GF-D8 (cell line): ENCODE results near the gene ADAM22.
"Not testable (repeated sequence)": the region's sequence is repeated elsewhere in the genome, so short reads cannot be mapped to it uniquely, and the experiment has no call there.

Experiments
- DNase-seq: peaks from one replicate; lab custom pipeline; 2025; lab: John Stamatoyannopoulos, UW

ADAM22 gene

GRCh38 chr7:88111140-88111743 is 177.2 kb downstream of the ADAM22 start:
- peak; percentile 33 for DNase-seq

- no peak for DNase-seq
These were observed 178.0 kb downstream of the ADAM22 start for GRCh38 chr7:88111954-88112471.

GRCh38 chr7:88115258-88115796 is 181.3 kb downstream of the ADAM22 start:
- DNase-seq: no peak

GRCh38 chr7:88115816-88116215 is 181.8 kb downstream of the ADAM22 start:
- no peak for DNase-seq

GRCh38 chr7:88116235-88116795 is 182.3 kb downstream of the ADAM22 start:
- DNase-seq: no peak

- no peak for DNase-seq
These were observed 183.3 kb downstream of the ADAM22 start for GRCh38 chr7:88117325-88117724.

GRCh38 chr7:88121335-88121734 is 187.3 kb downstream of the ADAM22 start:
- DNase-seq: no peak

GRCh38 chr7:88127637-88128290 is 193.7 kb downstream of the ADAM22 start:
- no peak for DNase-seq

GRCh38 chr7:88132725-88133124 is 198.7 kb downstream of the ADAM22 start:
- no peak for DNase-seq

- DNase-seq: peak; percentile 12
These were observed 206.9 kb downstream of the ADAM22 start for GRCh38 chr7:88140947-88141346.

GRCh38 chr7:88141479-88141878 is 207.4 kb downstream of the ADAM22 start:
- no peak for DNase-seq

GRCh38 chr7:88141953-88142352 is 207.9 kb downstream of the ADAM22 start:
- no peak for DNase-seq

GRCh38 chr7:88146616-88147015 is 212.6 kb downstream of the ADAM22 start:
- no peak for DNase-seq

- DNase-seq: no peak
These were observed 213.3 kb downstream of the ADAM22 start for GRCh38 chr7:88147341-88147740.

- DNase-seq: no peak
These were observed 213.9 kb downstream of the ADAM22 start for GRCh38 chr7:88147949-88148348.

- DNase-seq: no peak
These were observed 216.0 kb downstream of the ADAM22 start for GRCh38 chr7:88150033-88150432.

- DNase-seq: no peak
These were observed 217.2 kb downstream of the ADAM22 start for GRCh38 chr7:88151119-88151790.

- DNase-seq: no peak
These were observed 219.3 kb downstream of the ADAM22 start for GRCh38 chr7:88153378-88153777.

GRCh38 chr7:88155756-88156155 is 221.7 kb downstream of the ADAM22 start:
- DNase-seq: no peak

- no peak for DNase-seq
These were observed 222.3 kb downstream of the ADAM22 start for GRCh38 chr7:88156356-88156755.

- DNase-seq: not testable (repeated sequence)
These were observed 225.7 kb downstream of the ADAM22 start for GRCh38 chr7:88159741-88160140.

GRCh38 chr7:88165697-88166096 is 231.6 kb downstream of the ADAM22 start:
- DNase-seq: peak; percentile 9

GRCh38 chr7:88167223-88167622 is 233.2 kb downstream of the ADAM22 start:
- no peak for DNase-seq
